Measurements from ENCODE around the gene DISC1.

Gene DISC1

GRCh38 chr1:231626535-231626950 is at the start of gene DISC1:
DISC1 (plus strand) TSS chr1:231626790; CDS start chr1:231626868, 78 bp downstream.
- TF ChIP-seq ESRRG (CRISPR knock-in tag; IDR thresholded peaks at IDR 0.05) = no peak
- no peak for TF ChIP-seq TOX (CRISPR knock-in tag; IDR thresholded peaks at IDR 0.05; ENCODE audit: borderline replicate concordance)
- TF ChIP-seq CSRNP3 (CRISPR knock-in tag; IDR thresholded peaks at IDR 0.05) = no peak
- no peak for TF ChIP-seq ISL1 (CRISPR knock-in tag; IDR thresholded peaks at IDR 0.05)
- 0 out of 2 replicates have a peak, but pooled peaks have one; percentile 27 for TF ChIP-seq TSHZ2 (CRISPR knock-in tag; IDR thresholded peaks at IDR 0.05)
- peak; percentile 86 for ATAC-seq

GRCh38 chr1:231576804-231577718 is 49.5 kb upstream of the DISC1 start:
- ATAC-seq = no peak
- no peak for TF ChIP-seq ZC3H10 (CRISPR knock-in tag; IDR thresholded peaks at IDR 0.05)
- no peak for TF ChIP-seq ZNF565 (CRISPR knock-in tag; conservative IDR thresholded peaks at IDR 0.05; ENCODE audit: low read depth)
- TF ChIP-seq RARB (CRISPR knock-in tag; IDR thresholded peaks at IDR 0.05) = no peak
- TF ChIP-seq ESRRG (CRISPR knock-in tag; IDR thresholded peaks at IDR 0.05) = no peak
- TF ChIP-seq POU6F1 (CRISPR knock-in tag; IDR thresholded peaks at IDR 0.05; ENCODE audit: borderline replicate concordance, low read depth) = no peak
- TF ChIP-seq CSRNP3 (CRISPR knock-in tag; IDR thresholded peaks at IDR 0.05) = no peak
- no peak for TF ChIP-seq OSR1 (CRISPR knock-in tag; IDR thresholded peaks at IDR 0.05)
- TF ChIP-seq TSHZ2 (CRISPR knock-in tag; IDR thresholded peaks at IDR 0.05) = no peak
- TF ChIP-seq PPARA (CRISPR knock-in tag; IDR thresholded peaks at IDR 0.05; ENCODE audit: borderline replicate concordance) = no peak
- no peak for TF ChIP-seq CREB5 (CRISPR knock-in tag; IDR thresholded peaks at IDR 0.05; ENCODE audit: low read depth)
- TF ChIP-seq ZNF70 (CRISPR knock-in tag; IDR thresholded peaks at IDR 0.05) = no peak
- no peak for TF ChIP-seq TOX (CRISPR knock-in tag; IDR thresholded peaks at IDR 0.05; ENCODE audit: borderline replicate concordance)
- no peak for TF ChIP-seq PATZ1 (CRISPR knock-in tag; IDR thresholded peaks at IDR 0.05; ENCODE audit: borderline replicate concordance)
- TF ChIP-seq ZNF8 (CRISPR knock-in tag; IDR thresholded peaks at IDR 0.05) = no peak
- TF ChIP-seq ZFP3 (CRISPR knock-in tag; IDR thresholded peaks at IDR 0.05) = no peak
- TF ChIP-seq GLIS3 (CRISPR knock-in tag; IDR thresholded peaks at IDR 0.05) = no peak
- TF ChIP-seq SNAI2 (CRISPR knock-in tag; IDR thresholded peaks at IDR 0.05) = no peak
- TF ChIP-seq ARNTL (CRISPR knock-in tag; IDR thresholded peaks at IDR 0.05; ENCODE audit: borderline replicate concordance, low read depth) = no peak
- no peak for TF ChIP-seq CSDC2 (CRISPR knock-in tag; IDR thresholded peaks at IDR 0.05)
- no peak for TF ChIP-seq ZFP30 (CRISPR knock-in tag; IDR thresholded peaks at IDR 0.05)
